A673 (cell line): ENCODE data around the gene CBLB. TPM values are rescaled to one million over a fixed set of nuclear protein-coding genes. Genes with fewer than 3 reads are reported as not detected.

ENCODE experiments used
- BruUV-seq: library from RNA; stranded (reverse); fragments of 400-500 nt; replicated peaks from 2 replicates; lab custom pipeline; 2021; lab: Mats Ljungman, UMichigan
- CTCF ChIA-PET: fragments of 300-600 bp; sonication (Branson Sonifier 250); formaldehyde crosslinking; loops from one replicate; lab custom pipeline; 2022; ENCODE audit warnings: antibody characterized with exemption; lab: Charles Lee
- POLR2A ChIA-PET: fragments of 300-600 bp; sonication (Branson Sonifier 250); formaldehyde crosslinking; loops from one replicate; lab custom pipeline; 2022; ENCODE audit warnings: antibody characterized with exemption; ENCODE audit not compliant: low non-redundant PET; lab: Charles Lee
- DNase-seq: peaks from one replicate; pipeline ENCODE4 v3.0.0-alpha.2; 2015; ENCODE audit warnings: low spot score
- H3K27ac ChIP-seq: fragments of 200-600 bp; sonication (generic); 2 replicates; pipeline ENCODE4 v1.5.1; 2016; ENCODE audit warnings: mixed run types, low read depth, mild to moderate bottlenecking, mixed read lengths, antibody characterized with exemption, low read length; ENCODE audit not compliant: poor library complexity, severe bottlenecking
- H3K27me3 ChIP-seq: fragments of 200-600 bp; sonication (generic); replicated peaks from 2 replicates; pipeline ENCODE4 v1.6.1; 2017; ENCODE audit warnings: mixed run types, low read depth, mild to moderate bottlenecking, mixed read lengths, antibody characterized with exemption, low read length; ENCODE audit not compliant: insufficient read depth, poor library complexity
- H3K36me3 ChIP-seq: fragments of 200-600 bp; sonication (generic); 2 replicates; pipeline ENCODE4 v1.6.1; 2016; ENCODE audit warnings: mixed run types, mild to moderate bottlenecking, mixed read lengths, antibody characterized with exemption, low read length; ENCODE audit not compliant: insufficient read depth, poor library complexity, severe bottlenecking
- H3K4me1 ChIP-seq: fragments of 200-600 bp; sonication (generic); 2 replicates; pipeline ENCODE4 v1.6.1; 2017; ENCODE audit warnings: mixed run types, mild to moderate bottlenecking, mixed read lengths, antibody characterized with exemption, low read length; ENCODE audit not compliant: insufficient read depth, poor library complexity, severe bottlenecking
- H3K4me3 ChIP-seq: fragments of 200-600 bp; sonication (generic); 2 replicates; pipeline ENCODE4 v1.5.1; 2016; ENCODE audit warnings: low read depth, mixed run types, mild to moderate bottlenecking, mixed read lengths, low read length; ENCODE audit not compliant: poor library complexity, severe bottlenecking
- H3K9me3 ChIP-seq: fragments of 200-600 bp; sonication (generic); 2 replicates; pipeline ENCODE4 v1.6.1; 2016; ENCODE audit warnings: mixed run types, low read depth, mild to moderate bottlenecking, mixed read lengths, antibody characterized with exemption, low read length; ENCODE audit not compliant: poor library complexity, severe bottlenecking
- CTCF ChIP-seq: fragments of 300-800, 200-600 bp; sonication (generic); conservative IDR thresholded peaks from 2 replicates; pipeline ENCODE4 v1.5.1; 2017; ENCODE audit warnings: low read depth, mild to moderate bottlenecking, antibody characterized with exemption, low read length, moderate library complexity, mixed read lengths
- EZH2 ChIP-seq: fragments of 200-600 bp; sonication (generic); IDR thresholded peaks from 2 replicates; pipeline ENCODE4 v1.6.1; 2017; ENCODE audit warnings: borderline replicate concordance, low read depth, mild to moderate bottlenecking, mixed read lengths, antibody characterized with exemption, low read length; ENCODE audit not compliant: poor library complexity, severe bottlenecking
- intact Hi-C: fragments of 100-400 bp; cut with micrococcal nuclease; formaldehyde crosslinking; loops from one replicate; pipeline ENCODE4 v1.10.0; 2022; ENCODE audit not compliant: unreplicated experiment
- total RNA-seq: library from RNA; stranded (reverse); gene quantifications from 2 replicates; pipeline ENCODE4 v1.2.3, GENCODE V29; 2021

CBLB gene
- total RNA-seq, 1 experiment from 2014 or later: 23.3 TPM

GRCh38 chr3:105826778-105827634 is 41.8 kb downstream of the CBLB start:
- H3K36me3 ChIP-seq: no peaks in the 10 kb centered on the region
- H3K27ac ChIP-seq: no peak overlapping the region
- no peaks in the 10 kb centered on the region for H3K9me3 ChIP-seq
- DNase-seq: no peak
- peaks cover 4% of the 10 kb centered on the region for H3K4me1 ChIP-seq
- ChIA-PET POLR2A (no interaction called here), CTCF (no interaction called here)
- no TSS peak for BruUV-seq
- TF ChIP-seq EZH2 (no peak), CTCF (no peak)
- H3K27me3 ChIP-seq: no peaks in the 10 kb centered on the region
- no peak overlapping the region for H3K4me3 ChIP-seq
- intact Hi-C loops: no loop called here

- Histone ChIP-seq H3K4me3 (no peak overlapping the region), H3K27me3 (no peaks in the 10 kb centered on the region), H3K36me3 (no peaks in the 10 kb centered on the region), H3K27ac (no peak overlapping the region), H3K9me3 (no peaks in the 10 kb centered on the region), H3K4me1 (peaks cover 4% of the 10 kb centered on the region)
- CTCF ChIA-PET: no interaction called here
- intact Hi-C loops: no loop called here
- no peak for TF ChIP-seq EZH2
- TF ChIP-seq CTCF: no peak
- BruUV-seq: no TSS peak
- POLR2A ChIA-PET: no interaction called here
- no peak for DNase-seq
Observed at GRCh38 chr3:105824129-105824528, 44.7 kb downstream of the CBLB start.

- ChIA-PET POLR2A (no interaction called here), CTCF (no interaction called here)
- intact Hi-C loops: no loop called here
- Histone ChIP-seq H3K36me3 (no peaks in the 10 kb centered on the region), H3K27me3 (no peaks in the 10 kb centered on the region), H3K4me3 (no peak overlapping the region), H3K9me3 (no peaks in the 10 kb centered on the region), H3K4me1 (peaks cover 4% of the 10 kb centered on the region), H3K27ac (no peak overlapping the region)
- no peak for TF ChIP-seq CTCF
- TF ChIP-seq EZH2: no peak
- BruUV-seq: no TSS peak
- no peak for DNase-seq
Observed at GRCh38 chr3:105823149-105823867, 45.5 kb downstream of the CBLB start.
